Measurements from ENCODE around the gene TMEM182. TPM values are rescaled to one million over a fixed set of nuclear protein-coding genes. Genes with fewer than 3 reads are reported as not detected.

Gene TMEM182
- total RNA-seq, result 386 TPM

DNA sequence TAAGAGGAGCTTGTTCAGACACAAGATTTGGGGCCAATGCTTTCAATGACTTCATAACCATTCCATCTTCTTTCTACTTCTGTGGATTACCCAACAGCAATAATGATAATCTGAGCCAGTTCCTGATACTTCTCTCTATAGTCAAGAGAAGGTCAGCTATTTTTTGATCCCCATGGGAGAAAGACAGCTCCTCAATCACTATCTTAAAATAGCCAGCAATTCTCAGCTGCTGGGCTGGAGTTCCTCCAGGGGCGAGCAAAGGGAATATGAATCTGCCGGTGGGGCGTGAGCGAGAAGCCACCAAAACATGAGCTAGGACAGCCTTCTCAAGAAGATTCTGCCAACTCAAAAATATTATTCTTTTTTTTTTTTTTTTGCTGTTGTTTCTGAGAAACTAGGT, at the start of gene TMEM182:
TMEM182 (plus strand) TSS at position 269 of the 400 bp plus-strand sequence. CDS start 187 bp downstream, outside the sequence.
- peak; percentile 78 for DNase-seq

- DNase-seq, result no peak
Measured at GRCh38 chr2:102717308-102718018, 44.4 kb upstream of the TMEM182 start.

DNA sequence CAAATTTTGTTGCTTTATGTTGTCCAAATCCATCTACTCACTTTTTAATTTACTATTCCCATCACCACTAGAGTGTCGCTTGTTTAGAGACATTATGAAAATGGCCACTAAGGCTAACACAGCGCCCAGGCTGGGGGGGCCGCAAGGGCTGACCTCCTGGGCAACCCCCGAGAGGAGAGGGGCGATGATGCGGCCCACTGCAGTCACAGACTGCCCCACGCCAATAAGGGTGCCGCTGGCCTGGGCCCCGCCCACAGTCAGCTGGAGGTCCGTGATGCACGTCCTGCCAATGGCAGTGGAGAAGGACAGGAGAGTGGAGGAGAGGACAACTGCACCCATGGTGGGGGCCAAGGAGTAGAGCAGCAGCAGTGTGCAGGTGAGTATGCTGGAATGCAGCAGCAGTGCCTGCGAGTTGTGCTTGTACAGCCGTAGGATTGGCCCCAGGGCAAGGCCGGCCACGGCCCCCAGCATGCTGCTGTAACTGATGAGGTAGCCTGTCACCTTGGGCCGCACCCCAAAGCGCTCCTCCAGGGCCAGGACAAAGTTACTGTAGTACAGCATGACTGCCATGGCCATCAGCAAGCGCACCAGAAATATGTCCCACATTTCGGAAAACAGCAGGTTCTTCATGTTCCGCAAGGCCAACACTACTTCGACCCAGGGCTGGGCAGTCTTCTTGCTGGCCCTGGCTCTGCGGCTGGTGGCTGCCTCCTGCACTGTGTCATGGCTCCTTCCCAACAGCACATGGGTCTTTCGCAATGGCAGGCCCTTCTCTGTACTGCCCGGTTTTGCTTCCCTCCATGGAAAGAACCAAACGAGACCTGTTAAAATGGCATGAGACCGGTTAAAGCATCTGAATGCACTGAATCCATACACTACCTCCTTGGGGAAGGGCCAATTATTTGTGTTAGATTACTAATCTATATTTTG, 43.2 kb upstream of the TMEM182 start:
- DNase-seq, result no peak

DNA sequence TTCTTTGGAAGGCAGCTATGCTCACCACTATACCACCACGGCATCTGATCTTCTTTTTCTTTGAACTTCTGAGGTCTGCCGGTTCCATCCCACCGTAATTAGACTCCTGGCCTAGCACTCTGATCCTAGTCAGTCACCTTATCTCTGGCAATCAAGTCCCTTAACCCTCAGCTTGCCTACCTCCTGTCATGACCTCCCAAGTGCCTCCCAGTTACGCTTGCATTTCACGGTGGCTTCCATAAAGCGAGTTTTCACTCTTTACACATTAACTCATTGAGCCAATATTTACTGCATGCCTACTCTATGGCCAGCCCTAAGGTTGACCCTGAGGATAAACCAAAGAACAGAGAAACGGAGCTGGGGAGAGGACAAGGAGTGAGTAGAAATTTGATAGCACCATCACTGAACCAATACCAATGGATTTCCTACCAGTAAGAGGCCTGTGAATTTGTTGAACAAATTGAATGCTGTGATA, 37.8 kb upstream of the TMEM182 start:
- DNase-seq, result peak; percentile 21

- DNase-seq, result no peak
Measured at GRCh38 chr2:102724553-102724952, 37.3 kb upstream of the TMEM182 start.

- peak; percentile 30 for DNase-seq
Measured at GRCh38 chr2:102726128-102727087, 35.4 kb upstream of the TMEM182 start.

- peak; percentile 20 for DNase-seq
Measured at GRCh38 chr2:102735416-102736109, 26.3 kb upstream of the TMEM182 start.

GRCh38 chr2:102736110-102736409, 25.8 kb upstream of the TMEM182 start:
- DNase-seq, result no peak

GRCh38 chr2:102736410-102737409, 25.1 kb upstream of the TMEM182 start:
- DNase-seq, result peak; percentile 90

DNA sequence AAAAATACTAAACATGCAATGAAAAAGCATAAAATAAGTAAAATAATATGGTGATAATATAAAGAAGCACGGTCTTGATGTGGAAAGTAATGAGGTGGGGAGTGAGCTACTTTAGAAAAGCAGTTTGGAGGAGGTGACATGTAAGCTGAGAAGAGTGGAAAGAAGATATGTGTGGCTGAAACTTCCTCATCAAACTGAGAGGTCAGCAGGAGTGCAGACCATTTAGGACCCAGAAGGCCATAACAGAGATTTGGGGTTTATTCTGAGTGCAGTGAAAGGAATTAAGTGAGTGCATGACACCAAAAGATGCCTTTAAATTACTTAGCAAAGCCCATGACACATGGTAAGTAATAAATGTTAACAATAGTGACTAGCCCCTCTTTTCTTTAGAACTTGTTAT, 24.4 kb upstream of the TMEM182 start:
- DNase-seq, result no peak

GRCh38 chr2:102743259-102743658, 18.6 kb upstream of the TMEM182 start:
- no peak for DNase-seq

DNA sequence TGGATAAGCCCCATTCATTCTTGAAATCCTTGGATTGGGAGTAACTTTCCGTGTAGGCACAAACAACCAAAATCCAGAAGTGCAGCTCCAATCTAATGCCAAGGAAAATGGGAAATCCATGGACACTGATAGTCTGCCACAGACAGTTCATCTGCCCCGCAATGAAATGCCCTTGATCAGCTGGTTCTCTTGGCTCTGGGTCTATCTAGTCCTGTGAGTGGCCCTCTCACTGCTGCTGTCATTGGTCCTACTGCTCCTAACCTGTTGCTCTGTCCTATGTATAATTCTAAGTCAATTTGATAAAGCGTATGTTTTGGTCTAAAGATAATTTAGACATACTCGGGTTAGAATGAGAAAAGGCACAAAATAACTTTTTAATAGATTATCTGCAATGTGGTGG, 13.7 kb upstream of the TMEM182 start:
- no peak for DNase-seq

DNA sequence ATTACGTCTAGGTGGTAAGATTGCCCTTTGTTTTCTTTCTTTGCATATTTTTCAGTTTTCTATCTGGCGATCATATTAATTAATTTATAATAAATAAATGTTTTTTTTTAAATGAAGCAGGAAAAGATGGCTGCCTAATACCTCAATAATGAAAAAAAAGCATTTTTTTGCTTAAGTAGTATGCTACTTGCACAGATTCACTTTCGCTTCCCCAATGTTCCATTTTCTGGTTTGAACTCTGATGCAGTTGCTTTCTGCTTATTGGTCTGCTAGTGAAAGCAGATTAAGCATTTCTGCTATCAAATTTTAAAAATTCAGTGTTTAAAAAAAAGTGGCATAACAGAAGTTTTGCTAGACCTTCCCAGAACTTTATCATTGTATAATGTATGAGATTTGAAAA, 11.9 kb upstream of the TMEM182 start:
- no peak for DNase-seq

GRCh38 chr2:102753563-102754159, 8.2 kb upstream of the TMEM182 start:
- peak; percentile 72 for DNase-seq

DNA sequence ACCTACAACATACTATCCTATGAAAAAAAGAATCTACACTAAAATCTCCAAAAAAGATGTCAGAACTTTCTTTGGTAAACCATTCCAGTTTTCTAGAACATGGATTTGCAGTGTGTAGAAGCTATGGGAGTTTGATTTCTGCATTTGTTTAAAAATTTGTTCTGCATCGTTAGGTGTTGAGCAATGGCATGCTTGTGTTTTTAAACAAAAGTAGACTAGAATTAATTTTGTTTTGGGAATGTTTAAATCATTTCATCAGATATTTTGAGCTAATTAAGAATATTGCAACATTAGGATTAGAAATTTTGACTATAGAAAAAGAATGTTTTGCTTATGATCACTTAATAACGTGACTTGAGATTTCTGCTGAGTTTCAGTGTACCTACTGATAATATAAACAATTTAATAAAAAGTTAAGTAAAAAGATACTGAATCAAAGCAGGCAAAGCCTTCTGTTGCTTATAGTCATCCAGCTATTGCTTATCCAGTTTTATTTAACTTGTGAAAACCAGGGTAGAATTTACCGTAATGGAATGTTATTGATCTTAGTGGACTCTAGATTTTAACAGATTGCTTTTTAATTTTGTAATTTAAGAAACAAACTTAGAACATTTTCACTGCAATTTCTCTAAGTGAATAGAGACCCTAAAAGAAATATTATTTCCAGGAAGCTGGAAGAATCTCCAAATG, 7.2 kb upstream of the TMEM182 start:
- no peak for DNase-seq

DNA sequence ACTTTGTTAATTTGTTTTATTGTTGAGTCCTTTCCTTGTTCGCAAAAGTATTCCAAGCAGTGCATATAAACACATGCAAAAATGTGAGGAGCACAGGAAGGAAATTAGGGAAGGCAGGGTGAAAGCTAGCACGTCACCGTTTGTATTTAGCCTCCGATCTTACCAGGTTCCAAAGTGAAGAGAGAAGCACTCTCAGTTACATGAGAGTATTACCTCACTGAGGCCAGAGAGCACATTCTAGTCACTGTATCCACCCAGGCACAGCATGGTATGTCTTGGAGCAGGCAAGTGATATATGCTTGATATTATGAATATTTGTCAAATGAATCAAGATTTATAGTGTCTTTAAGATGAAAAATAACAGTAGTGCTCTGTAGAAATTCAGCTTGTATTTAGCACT, 6.5 kb upstream of the TMEM182 start:
- DNase-seq, result no peak

DNA sequence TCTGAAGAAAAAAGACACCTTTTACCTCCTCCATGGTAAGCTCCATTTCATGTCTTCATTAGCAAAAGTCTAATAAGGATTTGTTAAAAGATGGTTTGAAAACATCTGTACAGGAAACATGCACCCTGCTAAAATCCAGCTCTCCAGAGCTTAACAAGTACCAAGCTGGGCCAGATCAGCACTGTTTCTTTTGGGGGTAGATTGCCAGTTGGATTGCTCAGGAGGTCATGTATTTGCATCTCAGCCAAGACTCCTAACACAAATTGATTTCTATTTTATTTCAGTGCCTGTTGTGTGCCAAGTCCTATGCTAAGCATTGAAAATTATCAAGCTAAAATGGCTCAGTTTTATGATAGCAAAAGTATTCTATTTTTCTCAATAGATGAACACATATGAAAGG, 3.4 kb upstream of the TMEM182 start:
- no peak for DNase-seq

GRCh38 chr2:102764083-102764482, 2.3 kb downstream of the TMEM182 start:
- no peak for DNase-seq

- no peak for DNase-seq
Measured at GRCh38 chr2:102765061-102765460, 3.2 kb downstream of the TMEM182 start.
